ENCODE measurements around the gene ZNF138.
"Not testable (repeated sequence)": the region's sequence is repeated elsewhere in the genome, so short reads cannot be mapped to it uniquely, and the experiment has no call there.

The ZNF138 gene

GRCh38 chr7:64794171-64794844, at the start of gene ZNF138:
ZNF138 (plus strand) TSS chr7:64794428; CDS start chr7:64794569, 141 bp downstream.
- Mint-ChIP-seq H3K27me3 (no peaks in the 10 kb centered on the region), H3K4me1 (peaks cover 32% of the 10 kb centered on the region), H3K4me3 (peak within 1 kb of the TSS; percentile 99), H3K27ac (peak within 1 kb of the TSS; percentile 97), H3K9me3 (no peaks in the 10 kb centered on the region), H3K36me3 (ENCODE audit: low read depth) (peaks cover 20% of the 10 kb centered on the region)
- DNase-seq (peak; percentile 93), ATAC-seq (peak; percentile 100)

DNA sequence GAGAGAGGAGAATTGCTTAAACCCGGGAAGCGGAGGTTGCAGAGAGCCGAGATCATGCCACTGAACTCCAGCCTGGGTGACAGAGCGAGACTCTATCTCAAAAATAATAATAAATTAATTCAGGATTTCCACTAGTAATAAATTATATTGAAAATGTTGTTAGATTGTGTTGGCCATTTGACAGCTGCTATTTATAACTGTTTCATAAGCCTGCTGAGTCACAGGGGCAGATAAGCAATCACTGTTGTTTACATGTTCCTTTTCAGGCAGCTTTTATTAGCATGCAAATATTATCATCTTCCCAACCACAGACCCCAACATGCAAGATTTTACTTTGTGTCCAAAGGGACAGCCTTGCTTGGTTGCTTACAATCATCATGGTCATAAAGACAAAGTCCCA, 49.5 kb upstream of the ZNF138 start:
- H3K4me1 Mint-ChIP-seq: no peaks in the 10 kb centered on the region
- no peak for DNase-seq
- H3K9me3 Mint-ChIP-seq: peaks cover 19% of the 10 kb centered on the region
- peaks cover 2% of the 10 kb centered on the region for H3K27me3 Mint-ChIP-seq
- H3K4me3 Mint-ChIP-seq: no peak overlapping the region
- H3K36me3 Mint-ChIP-seq (ENCODE audit: low read depth): no peaks in the 10 kb centered on the region
- ATAC-seq: no peak
- no peak overlapping the region for H3K27ac Mint-ChIP-seq

DNA sequence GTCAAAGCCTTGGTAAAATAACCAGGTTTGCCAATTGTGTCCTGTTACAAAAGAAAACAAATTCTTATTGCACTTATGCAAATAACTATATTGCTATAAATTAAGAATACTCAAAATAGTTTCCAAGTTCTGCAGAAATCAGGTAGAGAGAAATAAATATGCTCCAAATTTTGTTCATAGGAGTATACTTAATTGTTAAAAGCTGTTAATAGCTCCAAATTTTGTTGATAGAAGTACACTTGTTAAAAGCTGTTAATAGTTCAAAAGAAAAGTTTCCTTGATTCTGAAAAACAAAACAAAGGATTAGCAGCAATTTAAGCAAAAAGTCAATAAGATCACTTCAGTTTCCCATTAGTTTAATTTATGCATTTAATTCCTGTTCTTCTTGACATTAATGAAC, 46.4 kb upstream of the ZNF138 start:
- no peak for ATAC-seq
- no peaks in the 10 kb centered on the region for H3K36me3 Mint-ChIP-seq (ENCODE audit: low read depth)
- peaks cover 14% of the 10 kb centered on the region for H3K9me3 Mint-ChIP-seq
- no peaks in the 10 kb centered on the region for H3K27me3 Mint-ChIP-seq
- no peak overlapping the region for H3K4me3 Mint-ChIP-seq
- no peaks in the 10 kb centered on the region for H3K4me1 Mint-ChIP-seq
- no peak overlapping the region for H3K27ac Mint-ChIP-seq
- no peak for DNase-seq

- no peaks in the 10 kb centered on the region for H3K27me3 Mint-ChIP-seq
- H3K36me3 Mint-ChIP-seq (ENCODE audit: low read depth): no peaks in the 10 kb centered on the region
- peaks cover 12% of the 10 kb centered on the region for H3K9me3 Mint-ChIP-seq
- no peak overlapping the region for H3K27ac Mint-ChIP-seq
- H3K4me1 Mint-ChIP-seq: no peaks in the 10 kb centered on the region
- DNase-seq (no peak), ATAC-seq (no peak)
- H3K4me3 Mint-ChIP-seq: no peak overlapping the region
These were observed 41.2 kb upstream of the ZNF138 start for GRCh38 chr7:64753032-64753431.

GRCh38 chr7:64755865-64756264, 38.4 kb upstream of the ZNF138 start:
- ATAC-seq (no peak), DNase-seq (no peak)
- no peaks in the 10 kb centered on the region for H3K27me3 Mint-ChIP-seq
- H3K36me3 Mint-ChIP-seq (ENCODE audit: low read depth): no peaks in the 10 kb centered on the region
- peaks cover 12% of the 10 kb centered on the region for H3K9me3 Mint-ChIP-seq
- H3K4me3 Mint-ChIP-seq: no peak overlapping the region
- no peaks in the 10 kb centered on the region for H3K4me1 Mint-ChIP-seq
- no peak overlapping the region for H3K27ac Mint-ChIP-seq

DNA sequence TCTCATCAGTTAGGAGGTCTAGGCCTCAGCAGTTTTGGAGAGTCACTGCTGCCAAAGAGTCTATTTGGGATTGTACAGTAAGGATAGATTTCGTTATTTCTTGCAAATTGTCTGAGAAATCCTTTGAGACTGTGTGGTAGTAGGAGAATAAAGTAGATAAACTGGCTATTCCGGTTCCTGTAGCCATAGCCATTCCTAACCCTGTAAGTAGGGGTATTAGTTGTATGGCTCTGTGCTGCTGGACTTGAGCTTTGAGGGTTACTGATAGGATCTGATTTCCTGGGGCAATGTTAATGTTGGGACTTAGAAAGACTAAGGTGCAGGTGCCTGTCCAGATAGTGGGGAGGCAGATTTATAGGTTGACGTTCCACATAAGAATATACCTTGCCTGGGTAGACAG, 36.1 kb upstream of the ZNF138 start:
- Mint-ChIP-seq H3K36me3 (ENCODE audit: low read depth) (no peaks in the 10 kb centered on the region), H3K4me1 (no peaks in the 10 kb centered on the region), H3K4me3 (no peak overlapping the region), H3K9me3 (peaks cover 5% of the 10 kb centered on the region), H3K27ac (no peak overlapping the region), H3K27me3 (no peaks in the 10 kb centered on the region)
- ATAC-seq (no peak), DNase-seq (no peak)

- Mint-ChIP-seq H3K36me3 (ENCODE audit: low read depth) (no peaks in the 10 kb centered on the region), H3K4me3 (no peak overlapping the region), H3K9me3 (no peaks in the 10 kb centered on the region), H3K4me1 (no peaks in the 10 kb centered on the region), H3K27me3 (peaks cover 2% of the 10 kb centered on the region), H3K27ac (no peak overlapping the region)
- ATAC-seq: no peak
- DNase-seq: no peak
These were observed 25.4 kb upstream of the ZNF138 start for GRCh38 chr7:64768824-64769223.

DNA sequence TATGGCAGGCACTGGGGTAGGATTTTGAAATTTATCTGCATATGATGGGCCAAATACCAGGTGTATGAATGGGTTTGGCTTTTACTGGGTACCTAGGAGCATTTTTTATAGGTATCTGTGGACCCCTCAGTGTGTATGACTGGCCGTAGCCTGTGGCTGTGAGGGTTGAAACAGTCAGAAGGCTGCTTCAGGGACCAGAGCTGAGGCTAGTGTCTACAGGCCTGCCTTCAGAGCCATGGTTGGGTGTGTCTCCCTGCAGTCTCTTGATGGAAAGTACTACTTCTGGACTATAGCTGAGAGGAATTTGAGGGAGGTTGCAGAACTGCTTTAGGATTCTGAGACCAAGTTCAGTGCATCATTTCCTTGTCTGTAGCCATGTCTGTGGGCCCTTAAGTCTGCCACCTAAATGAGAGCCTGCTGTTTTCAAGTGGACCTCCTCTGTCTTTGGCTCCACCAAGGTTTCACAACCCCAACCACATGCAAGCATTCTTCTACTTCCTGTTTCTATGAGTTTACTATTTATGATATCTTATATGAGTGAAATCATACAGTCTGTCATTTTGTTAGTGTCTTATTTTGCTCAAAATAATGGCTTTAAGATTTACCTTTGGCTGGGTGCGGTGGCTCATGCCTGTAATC, 19.9 kb upstream of the ZNF138 start:
- no peak for ATAC-seq
- no peak for DNase-seq
- Mint-ChIP-seq H3K9me3 (peaks cover 12% of the 10 kb centered on the region), H3K27ac (no peak overlapping the region), H3K36me3 (ENCODE audit: low read depth) (no peaks in the 10 kb centered on the region), H3K27me3 (peaks cover 2% of the 10 kb centered on the region), H3K4me3 (no peak overlapping the region), H3K4me1 (no peaks in the 10 kb centered on the region)

DNA sequence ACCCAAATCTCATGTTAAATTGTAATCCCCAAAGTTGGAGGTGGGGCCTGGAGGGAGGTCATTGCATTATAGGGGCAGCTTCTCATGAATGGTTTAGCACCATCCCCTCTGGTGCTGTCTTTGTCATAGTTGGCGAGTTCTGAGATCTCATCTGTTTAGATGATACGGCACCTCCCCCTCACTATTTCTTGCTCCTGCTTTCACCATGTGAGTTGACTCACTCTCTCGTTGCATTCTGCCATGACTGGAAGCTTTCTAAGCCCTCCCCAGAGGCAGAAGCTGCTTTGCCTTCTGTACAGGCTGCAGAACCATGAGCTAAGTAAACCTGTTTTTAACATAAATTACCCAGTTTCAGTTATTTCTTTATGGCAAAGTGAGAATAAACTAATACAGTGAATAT, 18.9 kb upstream of the ZNF138 start:
- H3K4me3 Mint-ChIP-seq: no peak overlapping the region
- DNase-seq (no peak), ATAC-seq (no peak)
- no peaks in the 10 kb centered on the region for H3K4me1 Mint-ChIP-seq
- H3K36me3 Mint-ChIP-seq (ENCODE audit: low read depth): no peaks in the 10 kb centered on the region
- H3K27me3 Mint-ChIP-seq: peaks cover 2% of the 10 kb centered on the region
- H3K27ac Mint-ChIP-seq: no peak overlapping the region
- peaks cover 12% of the 10 kb centered on the region for H3K9me3 Mint-ChIP-seq

DNA sequence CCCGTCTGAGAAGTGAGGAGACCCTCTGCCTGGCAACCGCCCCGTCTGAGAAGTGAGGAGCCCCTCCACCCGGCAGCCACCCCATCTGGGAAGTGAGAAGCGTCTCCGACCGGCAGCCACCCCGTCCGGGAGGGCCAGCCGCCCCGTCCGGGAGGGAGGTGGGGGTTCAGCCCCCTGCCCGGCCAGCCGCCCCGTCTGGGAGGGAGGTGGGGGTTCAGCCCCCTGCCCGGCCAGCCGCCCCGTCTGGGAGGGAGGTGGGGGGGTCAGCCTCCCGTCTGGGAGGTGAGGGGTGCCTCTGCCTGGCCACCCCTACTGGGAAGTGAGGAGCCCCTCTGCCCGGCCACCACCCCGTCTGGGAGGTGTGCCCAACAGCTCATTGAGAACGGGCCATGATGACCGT, 9.4 kb upstream of the ZNF138 start:
- H3K4me3 Mint-ChIP-seq; H3K9me3 Mint-ChIP-seq; ATAC-seq; H3K27ac Mint-ChIP-seq; H3K27me3 Mint-ChIP-seq; DNase-seq; H3K36me3 Mint-ChIP-seq (ENCODE audit: low read depth); H3K4me1 Mint-ChIP-seq: not testable (repeated sequence)

- Mint-ChIP-seq H3K4me1 (no peaks in the 10 kb centered on the region), H3K36me3 (ENCODE audit: low read depth) (no peaks in the 10 kb centered on the region), H3K27ac (no peak overlapping the region), H3K27me3 (no peaks in the 10 kb centered on the region), H3K4me3 (no peak overlapping the region), H3K9me3 (no peaks in the 10 kb centered on the region)
- ATAC-seq (no peak), DNase-seq (no peak)
These were observed 6.9 kb upstream of the ZNF138 start for GRCh38 chr7:64787295-64787694.

- not testable (repeated sequence) for ATAC-seq; DNase-seq; H3K4me1 Mint-ChIP-seq; H3K36me3 Mint-ChIP-seq (ENCODE audit: low read depth); H3K4me3 Mint-ChIP-seq; H3K27me3 Mint-ChIP-seq; H3K27ac Mint-ChIP-seq; H3K9me3 Mint-ChIP-seq
These were observed 5.0 kb upstream of the ZNF138 start for GRCh38 chr7:64789241-64789640.

GRCh38 chr7:64793106-64793755, 997 bp upstream of the ZNF138 start:
- Mint-ChIP-seq H3K36me3 (ENCODE audit: low read depth) (peaks cover 14% of the 10 kb centered on the region), H3K27me3 (no peaks in the 10 kb centered on the region), H3K9me3 (no peaks in the 10 kb centered on the region), H3K4me1 (peaks cover 28% of the 10 kb centered on the region), H3K4me3 (no peak overlapping the region), H3K27ac (no peak overlapping the region)
- DNase-seq (no peak), ATAC-seq (no peak)

DNA sequence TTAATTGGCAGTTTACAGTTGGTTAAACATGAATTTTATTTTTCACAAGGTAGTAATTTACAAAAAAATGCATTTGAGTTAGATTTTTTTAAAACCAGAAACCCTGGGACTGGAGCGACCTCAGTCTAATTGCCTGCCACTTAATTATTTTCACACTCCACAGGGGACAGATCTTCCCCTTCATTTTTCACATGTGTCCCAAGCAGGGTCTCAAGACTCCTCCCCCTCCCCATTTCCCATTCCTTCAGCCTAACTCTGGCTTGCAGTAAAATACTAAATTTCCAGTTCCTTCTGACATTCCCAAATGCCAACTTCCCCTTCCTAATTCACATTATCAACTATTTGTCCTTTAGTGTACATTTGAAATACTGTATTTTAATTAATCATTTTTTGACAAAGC, 948 bp downstream of the ZNF138 start:
- DNase-seq: no peak
- no peak for ATAC-seq
- H3K9me3 Mint-ChIP-seq: no peaks in the 10 kb centered on the region
- H3K27me3 Mint-ChIP-seq: no peaks in the 10 kb centered on the region
- peaks cover 38% of the 10 kb centered on the region for H3K4me1 Mint-ChIP-seq
- H3K27ac Mint-ChIP-seq: peak overlapping the region; percentile 97
- peak overlapping the region; percentile 99 for H3K4me3 Mint-ChIP-seq
- peaks cover 28% of the 10 kb centered on the region for H3K36me3 Mint-ChIP-seq (ENCODE audit: low read depth)

GRCh38 chr7:64799169-64799568, 4.9 kb downstream of the ZNF138 start:
- not testable (repeated sequence) for H3K27ac Mint-ChIP-seq
- peaks cover 63% of the 10 kb centered on the region for H3K36me3 Mint-ChIP-seq (ENCODE audit: low read depth)
- H3K4me1 Mint-ChIP-seq: peaks cover 40% of the 10 kb centered on the region

More at GRCh38 chr7:64799169-64799568, 4.9 kb downstream of the ZNF138 start:
- not testable (repeated sequence) for DNase-seq, H3K4me3 Mint-ChIP-seq, H3K27me3 Mint-ChIP-seq, ATAC-seq, H3K9me3 Mint-ChIP-seq
